Testis (tissue), 2 donors: ENCODE results near the gene SHC1.

Experiments
- POLR2A ChIP-seq: fragments of 450-650 bp; IDR thresholded peaks from one replicate; pipeline ENCODE4 v1.6.1; 2017; ENCODE audit warnings: antibody characterized with exemption, mild to moderate bottlenecking, moderate library complexity
- TF ChIP-seq, protein P1 (sequence below), 3 experiments: fragments of 450-650 bp in 2 of 3; fragments of 200-600 bp in 1 of 3; sonication (generic) in 1 of 3; IDR thresholded peaks; one replicate each; pipeline ENCODE4 v1.5.1; 2016 to 2019; ENCODE audit warnings: antibody characterized with exemption in 3 of 3, mild to moderate bottlenecking in 2 of 3, moderate library complexity in 1 of 3

DNA sequence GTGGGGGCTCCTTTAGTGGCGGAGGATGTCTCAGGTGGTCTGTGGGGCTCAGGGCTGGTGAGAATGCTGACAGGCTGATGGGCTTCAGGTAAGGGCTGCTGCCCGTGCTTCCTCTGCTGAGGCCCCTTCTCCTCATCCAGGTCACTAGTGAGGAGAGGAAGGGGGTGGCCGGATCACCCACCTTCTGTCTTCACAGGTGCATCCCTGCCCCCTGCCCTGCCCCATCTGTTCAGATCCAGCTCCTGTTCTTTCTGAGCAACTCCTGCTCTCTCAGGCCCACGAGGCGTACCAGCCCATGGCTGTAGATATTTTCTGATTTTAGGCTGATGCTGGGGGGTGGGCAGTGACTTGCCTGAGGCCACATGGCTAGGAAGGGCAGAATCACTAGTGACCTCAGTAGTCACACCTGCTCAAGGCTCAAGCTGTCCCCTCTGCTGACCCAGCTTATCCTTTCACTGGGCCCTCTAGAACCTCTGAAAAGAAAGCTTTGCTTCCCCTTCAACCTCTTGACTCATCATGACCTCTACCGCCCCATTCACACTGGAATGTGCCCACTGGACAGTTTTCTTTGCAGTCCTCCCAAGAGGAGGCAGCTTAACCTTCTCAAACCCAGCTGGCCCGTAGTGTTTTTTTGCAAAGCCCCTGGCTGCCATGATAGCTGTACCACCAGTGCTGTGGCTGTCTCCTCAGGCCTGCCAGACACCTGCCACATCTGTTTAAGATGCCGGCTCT, 48.2 kb upstream of the SHC1 start:
- TF ChIP-seq, protein P1, sequence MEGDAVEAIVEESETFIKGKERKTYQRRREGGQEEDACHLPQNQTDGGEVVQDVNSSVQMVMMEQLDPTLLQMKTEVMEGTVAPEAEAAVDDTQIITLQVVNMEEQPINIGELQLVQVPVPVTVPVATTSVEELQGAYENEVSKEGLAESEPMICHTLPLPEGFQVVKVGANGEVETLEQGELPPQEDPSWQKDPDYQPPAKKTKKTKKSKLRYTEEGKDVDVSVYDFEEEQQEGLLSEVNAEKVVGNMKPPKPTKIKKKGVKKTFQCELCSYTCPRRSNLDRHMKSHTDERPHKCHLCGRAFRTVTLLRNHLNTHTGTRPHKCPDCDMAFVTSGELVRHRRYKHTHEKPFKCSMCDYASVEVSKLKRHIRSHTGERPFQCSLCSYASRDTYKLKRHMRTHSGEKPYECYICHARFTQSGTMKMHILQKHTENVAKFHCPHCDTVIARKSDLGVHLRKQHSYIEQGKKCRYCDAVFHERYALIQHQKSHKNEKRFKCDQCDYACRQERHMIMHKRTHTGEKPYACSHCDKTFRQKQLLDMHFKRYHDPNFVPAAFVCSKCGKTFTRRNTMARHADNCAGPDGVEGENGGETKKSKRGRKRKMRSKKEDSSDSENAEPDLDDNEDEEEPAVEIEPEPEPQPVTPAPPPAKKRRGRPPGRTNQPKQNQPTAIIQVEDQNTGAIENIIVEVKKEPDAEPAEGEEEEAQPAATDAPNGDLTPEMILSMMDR (IDR thresholded peaks at IDR 0.05), result no peak
- no peak for TF ChIP-seq POLR2A
